Endothelial cell of umbilical vein (primary cell): ENCODE measurements around the gene CREB3L2. TPM values are rescaled to one million over a fixed set of nuclear protein-coding genes. Genes with fewer than 3 reads are reported as not detected.
A peak's percentile ranks its signal among the peaks of the same experiment; 100 is the strongest.

ENCODE experiments used
- BruUV-seq: library from RNA; stranded (reverse); fragments of 400-500 nt; replicated peaks from 2 replicates; lab custom pipeline; 2021; lab: Mats Ljungman, UMichigan
- CTCF ChIA-PET: fragments of 300-600, 350-600 bp; sonication (Branson Sonifier 250); formaldehyde crosslinking; loops from one replicate; lab custom pipeline; 2021; ENCODE audit warnings: antibody characterized with exemption, inconsistent platforms; lab: Charles Lee
- POLR2A ChIA-PET: fragments of 300-600, 350-600 bp; sonication (Branson Sonifier 250); formaldehyde crosslinking; loops from one replicate; lab custom pipeline; 2021; ENCODE audit warnings: antibody characterized with exemption, inconsistent platforms; lab: Charles Lee
- DNase-seq: peaks from one replicate; pipeline ENCODE4 v3.0.0-alpha.2; 2011; ENCODE audit warnings: low read depth, low spot score
- FAIRE-seq: peaks from 2 replicates; lab custom pipeline; 2011; peaks lifted over from hg19 to GRCh38; lab: Jason Lieb, UNC
- H2AFZ ChIP-seq: 2 replicates; pipeline ENCODE4 v1.6.0; 2012; ENCODE audit warnings: low read depth, low read length, control low read depth, inconsistent platforms
- H3K27ac ChIP-seq: 2 replicates; pipeline ENCODE4 v1.5.1; 2011; ENCODE audit warnings: low read depth, mild to moderate bottlenecking, control low read depth, low read length, moderate library complexity; ENCODE audit not compliant: insufficient read depth
- H3K27me3 ChIP-seq, 2 experiments: 2 replicates each; pipeline versions ENCODE4 v1.6.0 to v1.6.1; 2011; ENCODE audit warnings: low read length in 2 of 2, mixed read lengths in 1 of 2; ENCODE audit not compliant: control insufficient read depth in 2 of 2, insufficient read depth in 2 of 2
- H3K36me3 ChIP-seq, 2 experiments: 2 replicates in 1 of 2; 3 replicates in 1 of 2; pipeline ENCODE4 v1.5.1; 2011; ENCODE audit warnings: low read length in 2 of 2, mild to moderate bottlenecking in 1 of 2, moderate library complexity in 1 of 2; ENCODE audit not compliant: control insufficient read depth in 2 of 2, insufficient read depth in 2 of 2; ENCODE audit errors: extremely low read depth in 1 of 2
- H3K4me1 ChIP-seq: 3 replicates; pipeline ENCODE4 v1.5.1; 2011; ENCODE audit warnings: mild to moderate bottlenecking, low read length; ENCODE audit not compliant: control insufficient read depth, insufficient read depth; ENCODE audit errors: extremely low read depth
- H3K4me2 ChIP-seq: 2 replicates; pipeline ENCODE4 v1.6.1; 2011; ENCODE audit warnings: low read length, control low read depth, mixed read lengths; ENCODE audit not compliant: insufficient read depth
- H3K4me3 ChIP-seq, 3 experiments: fragments of 200-600 bp in 1 of 3; sonication (generic), shearing (Covaris generic) in 1 of 3; replicated peaks in 1 of 3; 2 replicates each; pipeline ENCODE4 v1.5.1; 2011 to 2016; ENCODE audit warnings: control low read depth in 3 of 3, low read length in 3 of 3, mild to moderate bottlenecking in 2 of 3, inconsistent platforms in 1 of 3, low read depth in 1 of 3, moderate library complexity in 1 of 3; ENCODE audit not compliant: insufficient read depth in 1 of 3
- H3K79me2 ChIP-seq: 2 replicates; pipeline ENCODE4 v1.6.0; 2012; ENCODE audit warnings: low read length, inconsistent platforms; ENCODE audit not compliant: control insufficient read depth, insufficient read depth
- H3K9ac ChIP-seq: replicated peaks from 2 replicates; pipeline ENCODE3; 2011; ENCODE audit warnings: low read length, control low read depth; ENCODE audit not compliant: insufficient read depth; ENCODE audit errors: extremely low read depth
- H3K9me1 ChIP-seq: replicated peaks from 3 replicates; pipeline ENCODE4 v1.6.0; 2011; ENCODE audit warnings: mild to moderate bottlenecking, low read length; ENCODE audit not compliant: control insufficient read depth, insufficient read depth; ENCODE audit errors: extremely low read depth
- H3K9me3 ChIP-seq: replicated peaks from 2 replicates; pipeline ENCODE4 v1.5.1; 2012; ENCODE audit warnings: low read length, inconsistent platforms; ENCODE audit not compliant: control insufficient read depth, insufficient read depth
- H4K20me1 ChIP-seq: replicated peaks from 2 replicates; pipeline ENCODE3; 2011; ENCODE audit warnings: mild to moderate bottlenecking, low read length; ENCODE audit not compliant: control insufficient read depth, insufficient read depth; ENCODE audit errors: extremely low read depth
- EZH2 ChIP-seq: IDR thresholded peaks from 2 replicates; pipeline ENCODE4 v1.6.1; 2012; ENCODE audit warnings: borderline replicate concordance, low read depth, mild to moderate bottlenecking, moderate library complexity, low read length, inconsistent platforms; ENCODE audit not compliant: severe bottlenecking
- FOS ChIP-seq: IDR thresholded peaks from 2 replicates; pipeline ENCODE4 v1.6.1; 2011; ENCODE audit warnings: mild to moderate bottlenecking, low read length, moderate library complexity, borderline replicate concordance; ENCODE audit not compliant: insufficient read depth
- GATA2 ChIP-seq: IDR thresholded peaks from 2 replicates; pipeline ENCODE4 v1.7.0; 2011; ENCODE audit warnings: low read depth, mild to moderate bottlenecking, moderate library complexity, mixed read lengths, low read length; ENCODE audit not compliant: insufficient read length, insufficient read depth
- JUN ChIP-seq: IDR thresholded peaks from 2 replicates; pipeline ENCODE4 v1.6.1; 2011; ENCODE audit warnings: borderline replicate concordance, low read depth; ENCODE audit not compliant: insufficient read length, insufficient read depth
- MAX ChIP-seq: IDR thresholded peaks from 2 replicates; pipeline ENCODE4 v1.6.1; 2011; ENCODE audit not compliant: insufficient read depth, insufficient read length
- MYC ChIP-seq: IDR thresholded peaks from one replicate; pipeline ENCODE4 v1.6.1; 2011; ENCODE audit warnings: mild to moderate bottlenecking, low read depth, low read length
- POLR2A ChIP-seq: IDR thresholded peaks from 2 replicates; pipeline ENCODE4 v1.6.1; 2012; ENCODE audit warnings: low read depth, mild to moderate bottlenecking, control low read depth, low read length
- POLR2AphosphoS5 ChIP-seq: IDR thresholded peaks from 2 replicates; pipeline ENCODE4 v1.6.1; 2012; ENCODE audit warnings: low read depth, mild to moderate bottlenecking, control low read depth, low read length, moderate library complexity; ENCODE audit not compliant: insufficient read depth
- dilution Hi-C: fragments of 300-500 bp; cut with MboI; formaldehyde crosslinking; loops from one replicate; pipeline ENCODE4 v1.15.0; 2019; ENCODE audit warnings: low sequenced_read_pairs; ENCODE audit not compliant: extremely low pct_ligation_motif_present
- intact Hi-C: fragments of 100-400 bp; cut with micrococcal nuclease; formaldehyde crosslinking; loops from one replicate; pipeline ENCODE4 v1.10.0; 2022
- polyA plus RNA-seq, 4 experiments: library from polyadenylated mRNA; depleted of rRNA in 3 of 4; stranded (reverse) in 3 of 4; unstranded in 1 of 4; fragments of >200 nt; gene quantifications; 2 replicates each; pipeline versions ENCODE4 v1.2.1 to v1.2.3, GENCODE V29; 2011 to 2012; ENCODE audit warnings: missing spikeins in 1 of 4
- total RNA-seq: library from RNA; stranded (reverse); gene quantifications from 2 replicates; pipeline ENCODE4 v1.2.3, GENCODE V29; 2021
- TF ChIP-seq, protein P1 (sequence below), 2 donors: IDR thresholded peaks; 1 replicate in 1 of 2; 2 replicates in 1 of 2; pipeline ENCODE4 v1.5.1; 2011; ENCODE audit warnings: low read length in 2 of 2, mild to moderate bottlenecking in 2 of 2, moderate library complexity in 2 of 2, control low read depth in 1 of 2, inconsistent platforms in 1 of 2, low read depth in 1 of 2; ENCODE audit not compliant: insufficient read depth in 1 of 2; ENCODE audit errors: extremely low read depth in 1 of 2

Gene CREB3L2
- total and polyA plus RNA-seq, 2 donors (not counting 3 experiments of a cell fraction or from before 2014, with no cell fraction given) = 32.1 to 93.4 TPM

DNA sequence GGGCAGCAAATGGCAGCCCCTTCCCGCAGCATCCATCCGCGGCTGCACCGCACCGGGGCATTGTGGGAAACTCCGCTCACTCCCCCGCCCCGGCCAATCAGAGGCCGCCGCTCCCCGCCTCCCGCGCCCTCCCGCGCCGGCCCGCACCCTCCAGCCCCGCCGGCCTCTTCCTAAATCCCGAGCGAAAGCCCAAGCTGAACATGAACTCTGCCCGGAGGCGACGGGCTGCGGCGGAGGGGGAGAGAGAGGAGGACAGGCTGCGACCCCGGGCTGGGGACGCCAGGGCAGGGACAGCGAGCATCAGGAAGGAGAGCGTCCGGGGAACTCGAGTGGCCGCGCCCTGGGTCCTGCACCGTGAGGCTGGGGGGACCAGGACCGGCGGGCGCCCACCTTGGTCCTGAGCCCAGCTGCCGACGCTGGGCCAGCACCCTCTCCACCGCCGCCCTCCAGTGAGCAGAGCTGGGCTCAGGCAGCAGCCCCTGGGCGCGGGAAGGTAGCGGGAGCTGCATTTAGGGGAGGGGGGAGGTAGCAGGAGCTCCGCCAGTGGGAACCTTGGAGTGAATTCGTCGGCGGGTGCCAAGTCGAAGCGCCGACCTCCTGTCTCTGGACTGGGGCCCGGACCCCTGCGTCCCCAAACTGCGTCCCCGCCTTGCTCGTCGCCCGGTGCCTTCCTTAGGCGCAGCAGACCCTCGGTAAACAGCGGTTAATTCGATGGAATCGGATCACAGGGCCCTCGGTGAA is 154.9 kb downstream of the CREB3L2 start, which contains the start of gene DGKI:
Gene DGKI, minus strand, starts transcription at position 148 of the 741 bp plus-strand sequence.
- no peak within 1 kb of the TSS for H3K4me2 ChIP-seq
- DNase-seq (no peak), FAIRE-seq (no peak)
- H3K79me2 ChIP-seq = no peaks in the 10 kb centered on the region
- peak; percentile 96 for TF ChIP-seq EZH2
- TF ChIP-seq GATA2 = no peak
- H3K27me3 ChIP-seq = peaks cover 34% of the 10 kb centered on the region in 2 experiments
- intact Hi-C loops = loop anchor here (1.0 kb wide), 1 partner anchor 191 kb away; no protein-coding TSS in a partner anchor
- dilution Hi-C loops = no loop called here
- peaks cover 2% of the 10 kb centered on the region for H3K4me1 ChIP-seq
- CTCF ChIA-PET = interaction anchor here (0.9 to 1.0 kb wide), 3 partner anchors 10 to 191 kb away, joined by 3 read pairs; no protein-coding TSS in a partner anchor
- H3K9me1 ChIP-seq = no peaks in the 10 kb centered on the region
- POLR2A ChIA-PET = no interaction called here
- H2AFZ ChIP-seq = no peak within 1 kb of the TSS
- H3K27ac ChIP-seq = no peak within 1 kb of the TSS
- no peak within 1 kb of the TSS for H3K9ac ChIP-seq
- no TSS peak for BruUV-seq
- H3K36me3 ChIP-seq = no peaks in the 10 kb centered on the region
- H3K4me3 ChIP-seq = no peak within 1 kb of the TSS
- no peaks in the 10 kb centered on the region for H4K20me1 ChIP-seq
- H3K9me3 ChIP-seq = no peaks in the 10 kb centered on the region

GRCh38 chr7:137846549-137846826 is 155.4 kb downstream of the CREB3L2 start:
- no peaks in the 10 kb centered on the region for H3K36me3 ChIP-seq
- H3K9ac ChIP-seq = no peak overlapping the region
- BruUV-seq = no TSS peak
- POLR2A ChIA-PET = no interaction called here
- dilution Hi-C loops = no loop called here
- no peaks in the 10 kb centered on the region for H3K9me1 ChIP-seq
- TF ChIP-seq POLR2A (no peak), EZH2 (no peak), POLR2AphosphoS5 (no peak), MAX (no peak), GATA2 (no peak), FOS (no peak), JUN (no peak), MYC (no peak)
- TF ChIP-seq, protein P1, sequence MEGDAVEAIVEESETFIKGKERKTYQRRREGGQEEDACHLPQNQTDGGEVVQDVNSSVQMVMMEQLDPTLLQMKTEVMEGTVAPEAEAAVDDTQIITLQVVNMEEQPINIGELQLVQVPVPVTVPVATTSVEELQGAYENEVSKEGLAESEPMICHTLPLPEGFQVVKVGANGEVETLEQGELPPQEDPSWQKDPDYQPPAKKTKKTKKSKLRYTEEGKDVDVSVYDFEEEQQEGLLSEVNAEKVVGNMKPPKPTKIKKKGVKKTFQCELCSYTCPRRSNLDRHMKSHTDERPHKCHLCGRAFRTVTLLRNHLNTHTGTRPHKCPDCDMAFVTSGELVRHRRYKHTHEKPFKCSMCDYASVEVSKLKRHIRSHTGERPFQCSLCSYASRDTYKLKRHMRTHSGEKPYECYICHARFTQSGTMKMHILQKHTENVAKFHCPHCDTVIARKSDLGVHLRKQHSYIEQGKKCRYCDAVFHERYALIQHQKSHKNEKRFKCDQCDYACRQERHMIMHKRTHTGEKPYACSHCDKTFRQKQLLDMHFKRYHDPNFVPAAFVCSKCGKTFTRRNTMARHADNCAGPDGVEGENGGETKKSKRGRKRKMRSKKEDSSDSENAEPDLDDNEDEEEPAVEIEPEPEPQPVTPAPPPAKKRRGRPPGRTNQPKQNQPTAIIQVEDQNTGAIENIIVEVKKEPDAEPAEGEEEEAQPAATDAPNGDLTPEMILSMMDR (IDR thresholded peaks at IDR 0.05; ENCODE audit: extremely low read depth in 1 of 2, insufficient read depth in 1 of 2, low read depth in 1 of 2, low read length in 2 of 2) = no peak
- no peak overlapping the region for H3K27ac ChIP-seq
- H3K4me1 ChIP-seq = peaks cover 2% of the 10 kb centered on the region
- no peak overlapping the region for H3K4me3 ChIP-seq
- no peaks in the 10 kb centered on the region for H3K9me3 ChIP-seq
- DNase-seq (no peak), FAIRE-seq (no peak)
- intact Hi-C loops = no loop called here
- H3K27me3 ChIP-seq = peaks cover 34% of the 10 kb centered on the region in 2 experiments
- H2AFZ ChIP-seq = no peak overlapping the region
- H3K4me2 ChIP-seq = no peak overlapping the region
- CTCF ChIA-PET = interaction anchor here (0.9 to 1.0 kb wide), 3 partner anchors 9 to 190 kb away, joined by 3 read pairs; no protein-coding TSS in a partner anchor
- no peaks in the 10 kb centered on the region for H3K79me2 ChIP-seq
- H4K20me1 ChIP-seq = no peaks in the 10 kb centered on the region
